Measurements from ENCODE around the gene IRS2. TPM values are rescaled to one million over a fixed set of nuclear protein-coding genes. Genes with fewer than 3 reads are reported as not detected.

IRS2 gene
- total and polyA plus RNA-seq, 2 experiments from 2014 or later: 3.6 to 14.5 TPM

- Histone ChIP-seq H3K4me1 (ENCODE audit: insufficient read depth) (no peaks in the 10 kb centered on the region), H2AFZ (no peak overlapping the region), H3K4me3 (no peak overlapping the region), H3K27ac (ENCODE audit: low read depth) (no peak overlapping the region), H3K79me2 (replicated peaks; ENCODE audit: insufficient read depth) (no peaks in the 10 kb centered on the region), H3K4me2 (no peak overlapping the region), H3F3A (replicated peaks; ENCODE audit: low read depth) (no peaks in the 10 kb centered on the region), H3K36me3 (ENCODE audit: insufficient read depth) (no peaks in the 10 kb centered on the region), H3K9me2 (ENCODE audit: insufficient read depth) (no peaks in the 10 kb centered on the region), H3K27me3 (ENCODE audit: insufficient read depth) (no peaks in the 10 kb centered on the region), H4K20me1 (replicated peaks; ENCODE audit: insufficient read depth) (no peaks in the 10 kb centered on the region)
- no peak for TF ChIP-seq NANOG (IDR thresholded peaks at IDR 0.05; ENCODE audit: borderline replicate concordance)
- TF ChIP-seq POLR2AphosphoS5 (IDR thresholded peaks at IDR 0.05; ENCODE audit: low read depth): no peak
- TF ChIP-seq JUNB (IDR thresholded peaks at IDR 0.05; ENCODE audit: unreplicated experiment): no peak
- no peak for TF ChIP-seq ZNF114 (CRISPR knock-in tag; IDR thresholded peaks at IDR 0.05)
- no peak for TF ChIP-seq CTCF (conservative IDR thresholded peaks at IDR 0.05; ENCODE audit: low read depth in 2 of 2)
- no peak for TF ChIP-seq ZNF331 (CRISPR knock-in tag; IDR thresholded peaks at IDR 0.05; ENCODE audit: low read depth)
- no peak for TF ChIP-seq ETS1 (IDR thresholded peaks at IDR 0.05)
- no peak for TF ChIP-seq REST (IDR thresholded peaks at IDR 0.05; ENCODE audit: unreplicated experiment)
- no peak for TF ChIP-seq EZH2phosphoT487 (IDR thresholded peaks at IDR 0.05; ENCODE audit: unreplicated experiment)
- no peak for TF ChIP-seq EZH2 (IDR thresholded peaks at IDR 0.05; ENCODE audit: low read depth, unreplicated experiment)
- TF ChIP-seq STAT1 (IDR thresholded peaks at IDR 0.05; ENCODE audit: unreplicated experiment): no peak
- no peak for TF ChIP-seq ZNF462 (CRISPR knock-in tag; IDR thresholded peaks at IDR 0.05)
- peaks cover 6% of the 10 kb centered on the region for H3K27me3 Mint-ChIP-seq (ENCODE audit: insufficient read depth, low read depth, poor library complexity)
- H3K36me3 Mint-ChIP-seq (ENCODE audit: low read depth): no peaks in the 10 kb centered on the region
- DNase-seq (ENCODE audit: low spot score) (no peak), ATAC-seq (no peak)
- H3K27ac Mint-ChIP-seq: no peak overlapping the region
- no peaks in the 10 kb centered on the region; the same call in 2 of the 3 replicates for H3K9me3 Mint-ChIP-seq
- H3K4me3 Mint-ChIP-seq: no peak overlapping the region
- peaks cover 12% of the 10 kb centered on the region; the same call in 2 of the 3 replicates for H3K4me1 Mint-ChIP-seq
These were observed 17.4 kb upstream of the IRS2 start for GRCh38 chr13:109803825-109804224.

Data from GM23338 (cell line).